ENCODE measurements around the gene ETF1. TPM values are rescaled to one million over a fixed set of nuclear protein-coding genes. Genes with fewer than 3 reads are reported as not detected.

ETF1 gene
- total RNA-seq, 1 donor: 160 TPM

DNA sequence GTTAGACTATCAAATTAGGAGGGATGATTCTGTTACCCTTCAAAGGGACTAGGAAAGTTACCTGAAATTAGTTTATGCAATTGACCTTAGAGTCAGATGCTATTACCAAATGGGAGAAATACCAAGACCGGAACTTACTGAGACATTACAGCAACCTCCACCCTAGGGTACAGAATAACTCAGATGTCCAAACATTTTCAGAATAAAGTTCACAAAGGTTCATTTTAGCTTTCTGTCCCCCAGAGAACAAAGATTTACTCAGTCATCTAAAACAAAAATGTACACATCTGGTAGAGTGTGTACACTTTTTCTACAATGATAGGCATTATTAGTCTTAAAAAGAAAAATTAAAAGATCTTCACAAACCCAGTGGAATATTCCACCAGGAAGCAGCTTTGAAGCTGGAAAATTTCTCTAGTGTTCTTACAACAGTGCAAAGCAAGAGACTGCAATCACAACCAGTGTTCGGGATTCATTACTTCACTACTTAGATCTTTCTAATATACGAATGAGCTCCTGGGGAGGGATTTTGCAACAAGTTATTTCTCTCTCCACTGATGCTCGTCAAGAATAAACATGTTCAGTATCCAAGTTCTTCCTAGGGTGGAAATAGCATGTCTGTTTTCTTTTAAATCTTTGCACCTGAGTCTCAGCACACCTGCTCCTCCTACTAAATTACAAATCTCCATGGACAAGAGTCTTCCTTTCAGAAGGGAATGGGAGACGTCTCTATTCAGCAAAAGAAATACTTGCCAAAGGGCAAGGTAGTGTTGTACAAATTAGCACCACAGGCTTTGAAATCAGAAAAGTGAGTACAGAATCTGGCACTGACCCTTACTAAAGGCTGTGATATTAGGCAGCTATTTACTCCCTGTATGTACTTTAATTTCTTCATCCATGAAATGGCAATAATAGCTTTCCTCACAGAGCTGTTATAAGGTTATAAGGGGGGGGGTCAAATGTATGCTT lies 8.8 kb downstream of the ETF1 start:
- no peak overlapping the region for H3K4me3 ChIP-seq (ENCODE audit: low read depth, low read length)
- TF ChIP-seq, protein P1, sequence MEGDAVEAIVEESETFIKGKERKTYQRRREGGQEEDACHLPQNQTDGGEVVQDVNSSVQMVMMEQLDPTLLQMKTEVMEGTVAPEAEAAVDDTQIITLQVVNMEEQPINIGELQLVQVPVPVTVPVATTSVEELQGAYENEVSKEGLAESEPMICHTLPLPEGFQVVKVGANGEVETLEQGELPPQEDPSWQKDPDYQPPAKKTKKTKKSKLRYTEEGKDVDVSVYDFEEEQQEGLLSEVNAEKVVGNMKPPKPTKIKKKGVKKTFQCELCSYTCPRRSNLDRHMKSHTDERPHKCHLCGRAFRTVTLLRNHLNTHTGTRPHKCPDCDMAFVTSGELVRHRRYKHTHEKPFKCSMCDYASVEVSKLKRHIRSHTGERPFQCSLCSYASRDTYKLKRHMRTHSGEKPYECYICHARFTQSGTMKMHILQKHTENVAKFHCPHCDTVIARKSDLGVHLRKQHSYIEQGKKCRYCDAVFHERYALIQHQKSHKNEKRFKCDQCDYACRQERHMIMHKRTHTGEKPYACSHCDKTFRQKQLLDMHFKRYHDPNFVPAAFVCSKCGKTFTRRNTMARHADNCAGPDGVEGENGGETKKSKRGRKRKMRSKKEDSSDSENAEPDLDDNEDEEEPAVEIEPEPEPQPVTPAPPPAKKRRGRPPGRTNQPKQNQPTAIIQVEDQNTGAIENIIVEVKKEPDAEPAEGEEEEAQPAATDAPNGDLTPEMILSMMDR (IDR thresholded peaks at IDR 0.05; ENCODE audit: insufficient read depth, low read depth, low read length): no peak
- peak; percentile 31 for DNase-seq (ENCODE audit: low read depth)

DNA sequence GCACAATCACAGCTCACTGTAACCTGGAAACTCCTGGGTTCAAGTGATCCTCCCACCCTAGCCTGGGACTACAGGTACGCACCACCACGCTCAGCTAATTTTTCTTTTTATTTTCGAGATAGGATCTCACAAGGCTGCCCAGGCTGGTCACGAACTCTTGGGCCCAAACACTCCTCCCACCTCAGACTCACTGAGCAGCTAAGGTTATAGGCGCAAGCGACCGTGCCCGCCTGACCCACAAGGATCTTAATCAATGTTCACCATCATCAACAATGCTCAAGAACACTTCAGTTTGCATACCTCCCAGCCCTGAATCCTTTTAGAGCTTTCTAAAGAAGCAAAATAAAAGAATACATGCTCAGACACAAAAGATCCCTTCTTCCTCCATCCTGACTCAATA lies 13.2 kb downstream of the ETF1 start:
- no peak for DNase-seq (ENCODE audit: low read depth)
- no peak overlapping the region for H3K4me3 ChIP-seq (ENCODE audit: low read depth, low read length)
- TF ChIP-seq, protein P1 (IDR thresholded peaks at IDR 0.05; ENCODE audit: insufficient read depth, low read depth, low read length): no peak

DNA sequence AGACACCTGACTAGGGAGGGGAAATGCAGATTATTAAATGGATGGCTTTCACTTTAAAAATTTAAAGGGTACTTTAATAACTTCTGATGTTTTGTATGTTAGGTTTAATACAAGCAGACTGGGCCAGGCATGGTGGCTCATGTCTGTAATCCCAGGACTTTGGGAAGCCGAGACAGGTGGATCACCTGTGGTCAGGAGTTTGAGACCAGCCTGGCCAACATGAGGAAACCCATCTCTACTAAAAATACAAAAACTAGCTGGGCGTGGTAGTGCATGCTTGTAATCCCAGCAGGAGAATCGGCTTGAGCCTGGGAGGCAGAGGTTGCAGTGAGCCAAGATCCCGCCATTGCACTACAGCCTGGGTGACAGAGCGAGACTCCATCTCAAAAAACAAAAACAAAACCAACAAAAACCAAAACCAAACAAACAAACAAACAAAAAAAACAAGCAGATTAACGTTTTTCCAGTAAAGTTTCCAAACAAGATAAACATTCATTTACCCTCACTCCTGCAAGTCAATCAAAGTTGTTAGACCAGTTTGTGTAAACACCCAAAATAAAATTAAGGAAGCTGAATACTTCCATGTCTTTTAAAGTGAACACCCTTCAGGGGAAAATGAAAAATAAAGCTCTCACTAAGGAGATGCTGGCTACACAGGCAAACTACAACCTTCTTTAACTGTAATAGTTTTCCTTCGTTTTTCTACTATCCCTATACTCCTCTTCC lies 14.1 kb downstream of the ETF1 start:
- H3K4me3 ChIP-seq (ENCODE audit: low read depth, low read length): no peak overlapping the region
- TF ChIP-seq, protein P1 (IDR thresholded peaks at IDR 0.05; ENCODE audit: insufficient read depth, low read depth, low read length): no peak
- DNase-seq (ENCODE audit: low read depth): no peak

DNA sequence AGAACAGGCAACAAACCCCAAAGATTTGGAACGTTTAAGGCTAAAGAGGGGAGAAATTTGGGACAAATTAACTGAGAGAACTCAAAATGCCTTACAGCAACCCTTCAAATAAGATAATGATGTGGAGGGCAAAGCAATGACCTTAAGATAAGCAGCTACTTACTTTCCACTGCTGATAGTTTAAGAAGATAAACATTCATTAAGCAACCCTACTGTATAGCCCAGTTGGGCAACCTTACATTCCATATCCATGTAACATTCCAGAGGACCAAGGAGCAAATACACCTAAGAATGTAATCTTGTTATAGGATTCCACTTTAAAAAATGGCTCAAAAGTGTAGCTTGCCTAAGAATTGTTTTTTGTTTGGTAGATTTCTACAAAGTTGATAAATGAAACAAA lies 14.8 kb downstream of the ETF1 start:
- DNase-seq (ENCODE audit: low read depth): peak; percentile 49
- TF ChIP-seq, protein P1 (IDR thresholded peaks at IDR 0.05; ENCODE audit: insufficient read depth, low read depth, low read length): no peak
- H3K4me3 ChIP-seq (ENCODE audit: low read depth, low read length): no peak overlapping the region

DNA sequence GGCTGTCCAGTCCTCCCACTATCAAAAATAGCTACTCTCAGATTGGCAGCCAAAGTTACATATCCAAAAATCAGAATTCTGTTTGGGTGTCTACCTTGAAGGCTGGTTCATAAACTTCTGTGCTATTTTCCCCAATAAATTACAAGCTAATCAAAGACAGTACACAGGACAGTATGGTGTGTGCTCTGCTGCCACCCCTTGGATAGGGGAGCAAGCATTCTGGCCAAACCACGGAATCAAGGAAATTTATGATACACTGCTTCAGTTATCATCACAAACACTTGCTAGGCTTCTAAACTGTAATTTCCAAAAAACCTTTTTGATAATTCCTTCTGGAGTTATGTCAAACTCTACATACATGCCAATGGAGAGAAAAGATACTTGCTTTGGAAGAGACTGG lies 15.9 kb downstream of the ETF1 start:
- TF ChIP-seq, protein P1 (IDR thresholded peaks at IDR 0.05; ENCODE audit: insufficient read depth, low read depth, low read length): peak; percentile 15
- no peak overlapping the region for H3K4me3 ChIP-seq (ENCODE audit: low read depth, low read length)
- no peak for DNase-seq (ENCODE audit: low read depth)

DNA sequence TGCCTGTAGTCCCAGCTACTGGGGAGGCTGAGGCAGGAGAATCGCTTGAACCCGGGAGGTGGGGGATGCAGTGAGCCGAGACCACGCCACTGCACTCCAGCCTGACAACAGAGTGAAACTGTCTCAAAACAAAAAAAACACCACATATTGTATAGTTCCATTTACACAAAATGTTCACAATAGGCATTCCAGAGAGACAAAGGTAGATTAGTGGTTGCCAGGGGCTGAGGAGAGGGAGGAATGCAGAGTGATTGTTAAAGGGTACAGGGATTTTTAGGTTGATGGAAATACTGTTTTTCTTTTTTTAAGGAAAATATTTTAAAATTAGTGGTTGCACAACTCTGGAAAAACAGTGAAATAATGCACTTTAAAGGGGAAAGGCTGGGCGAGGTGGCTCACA lies 19.6 kb downstream of the ETF1 start:
- no peak for DNase-seq (ENCODE audit: low read depth)
- TF ChIP-seq, protein P1 (IDR thresholded peaks at IDR 0.05; ENCODE audit: insufficient read depth, low read depth, low read length): no peak
- no peak overlapping the region for H3K4me3 ChIP-seq (ENCODE audit: low read depth, low read length)

All from fibroblast of villous mesenchyme (primary cell).